Measurements from ENCODE around the gene DAD1.

- TF ChIP-seq EP300 (IDR thresholded peaks at IDR 0.05; ENCODE audit: borderline replicate concordance in 1 of 2, low read depth in 1 of 2, low read length in 1 of 2), result no peak
- no peak for TF ChIP-seq CTCF (IDR thresholded peaks at IDR 0.05)
- no peak for TF ChIP-seq POLR2AphosphoS5 (IDR thresholded peaks at IDR 0.05; ENCODE audit: low read depth, low read length)
- TF ChIP-seq USF2 (IDR thresholded peaks at IDR 0.05; ENCODE audit: borderline replicate concordance, low read depth, low read length), result no peak
These were observed 27.7 kb downstream of the DAD1 start for GRCh38 chr14:22561366-22561660.

Data from SK-N-SH (cell line).